ENCODE results near the gene AJAP1.

Gene AJAP1

DNA sequence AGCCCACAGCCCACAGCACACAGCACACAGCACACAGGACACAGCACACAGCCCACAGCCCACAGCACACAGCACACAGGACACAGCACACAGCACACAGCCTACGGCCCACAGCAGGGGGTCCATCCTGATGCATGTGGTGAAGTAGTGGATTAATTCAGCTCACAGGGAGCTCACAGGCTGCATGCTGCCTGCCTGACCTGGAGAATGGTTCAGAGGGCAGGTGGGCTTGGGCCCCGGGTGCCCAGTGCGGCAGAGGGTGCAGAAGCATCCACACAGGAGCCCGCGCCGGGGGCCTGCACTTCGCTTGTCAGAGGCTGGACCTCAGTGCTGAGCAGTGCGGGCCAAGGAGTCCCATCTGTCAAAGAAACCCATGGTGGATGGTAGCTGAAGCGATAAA is 21.1 kb upstream of the AJAP1 start:
- DNase-seq = no peak

DNA sequence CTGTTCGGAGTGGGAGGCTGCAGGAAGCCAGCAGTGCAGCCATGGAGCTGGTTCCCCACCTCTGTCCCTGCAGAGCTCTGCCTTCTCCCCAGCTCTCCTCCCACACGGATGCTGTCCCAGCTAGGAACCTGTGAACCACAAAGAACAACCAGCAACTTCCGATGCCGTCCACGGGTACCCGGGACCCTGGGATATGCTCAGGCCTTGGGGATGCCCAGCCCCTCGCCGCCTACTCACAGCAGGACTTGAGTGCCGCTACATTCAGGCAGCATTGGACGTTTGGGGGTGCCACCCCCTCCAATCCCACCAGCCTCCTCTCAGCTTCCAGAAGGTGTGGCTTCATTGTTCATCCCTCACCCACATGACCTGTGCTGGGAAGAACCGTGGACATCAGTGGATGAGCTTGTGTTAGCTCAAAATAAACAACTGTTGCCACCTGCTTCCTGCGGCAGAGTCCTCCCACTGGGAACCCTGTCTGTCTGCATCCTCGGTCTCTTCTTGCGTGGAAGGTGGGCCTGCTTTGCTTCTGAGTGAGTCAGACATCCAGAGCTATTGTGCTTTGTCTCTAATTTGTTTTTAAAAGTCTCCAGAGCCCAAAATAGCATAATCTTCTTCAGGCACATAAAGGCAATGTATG is 20.1 kb upstream of the AJAP1 start:
- DNase-seq = no peak

DNA sequence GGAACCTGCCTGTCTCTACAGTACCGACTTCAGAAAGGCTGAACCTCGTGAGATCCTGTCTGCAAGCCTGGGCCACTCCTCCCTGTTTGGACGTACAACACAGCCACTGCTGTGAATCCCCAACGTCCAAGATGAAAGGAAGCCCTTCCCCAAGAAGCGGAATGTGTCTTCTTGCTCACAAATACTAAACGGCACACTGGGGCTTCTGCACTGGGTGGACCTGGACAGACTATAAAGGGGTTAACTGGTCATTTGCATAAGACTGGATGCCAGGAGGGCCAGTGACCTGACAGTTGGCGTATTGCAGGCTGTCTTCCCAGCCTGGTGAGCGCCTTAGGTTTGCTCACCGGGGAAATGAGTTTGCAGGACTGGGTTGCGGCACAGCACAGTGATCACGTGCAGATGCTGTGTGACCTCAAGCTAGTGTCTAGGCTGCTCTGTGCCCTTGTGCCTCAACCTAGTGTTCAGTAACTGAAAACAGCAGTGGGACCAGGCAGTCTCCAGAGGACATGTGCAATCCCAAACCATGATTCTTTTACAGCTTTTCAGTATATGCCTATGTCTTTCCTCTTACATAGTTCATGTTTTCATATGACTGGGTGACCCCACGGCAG is 19.5 kb upstream of the AJAP1 start:
- DNase-seq = no peak

DNA sequence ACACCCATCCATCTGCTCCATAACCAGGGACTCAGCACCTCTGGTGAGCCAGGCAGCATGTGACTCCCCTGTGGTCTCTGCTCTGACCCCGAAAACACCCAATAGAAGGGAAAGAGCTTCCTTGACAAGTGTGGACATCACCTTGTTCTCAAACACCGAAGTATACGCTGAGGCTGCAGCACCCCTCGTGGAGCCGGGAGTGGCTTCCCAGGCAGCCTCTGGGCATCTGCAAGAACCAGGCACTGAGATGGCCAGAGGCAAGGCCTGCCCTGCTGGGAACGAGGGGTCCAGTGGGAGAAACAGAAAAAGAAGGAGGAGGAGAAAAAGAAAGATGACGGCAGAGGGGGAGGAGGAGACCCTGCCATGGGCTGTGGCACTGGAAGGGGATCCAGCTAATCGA is 18.2 kb upstream of the AJAP1 start:
- DNase-seq = no peak

DNA sequence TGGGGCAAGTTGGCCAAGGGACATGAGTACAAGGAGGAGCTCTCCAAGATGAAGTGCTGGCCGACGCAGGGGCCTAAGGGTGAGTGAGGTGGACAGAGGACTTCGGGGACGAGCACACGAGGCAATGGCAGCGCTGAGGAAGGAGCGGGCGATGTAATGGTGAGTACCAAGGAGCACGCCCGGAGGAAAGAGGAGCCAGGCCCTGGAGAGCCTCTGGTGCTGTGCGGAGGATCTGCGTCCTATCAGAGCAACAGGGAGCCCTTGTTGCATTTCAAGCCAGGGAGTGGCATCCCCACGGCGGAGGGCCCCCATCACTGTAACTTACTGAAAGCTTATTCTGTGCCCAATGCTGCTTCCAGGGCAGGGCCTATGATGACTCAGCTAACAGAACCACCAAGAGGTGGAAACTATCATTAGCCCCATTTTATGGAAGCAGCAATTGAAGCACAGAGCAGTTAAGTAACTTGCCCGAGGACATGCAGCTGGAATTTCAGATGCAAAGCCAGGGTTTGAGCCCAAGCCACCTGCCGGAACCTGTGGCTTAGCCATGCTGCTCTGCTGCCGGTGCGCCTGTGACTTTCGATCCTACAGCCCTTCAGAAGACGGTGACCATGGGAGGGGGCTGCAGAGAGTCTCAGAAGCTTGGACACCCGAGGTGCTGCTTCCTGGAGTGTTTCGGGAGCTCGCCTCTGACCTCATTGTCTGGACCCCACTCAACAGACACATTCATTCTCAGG is 17.6 kb upstream of the AJAP1 start:
- no peak for DNase-seq

DNA sequence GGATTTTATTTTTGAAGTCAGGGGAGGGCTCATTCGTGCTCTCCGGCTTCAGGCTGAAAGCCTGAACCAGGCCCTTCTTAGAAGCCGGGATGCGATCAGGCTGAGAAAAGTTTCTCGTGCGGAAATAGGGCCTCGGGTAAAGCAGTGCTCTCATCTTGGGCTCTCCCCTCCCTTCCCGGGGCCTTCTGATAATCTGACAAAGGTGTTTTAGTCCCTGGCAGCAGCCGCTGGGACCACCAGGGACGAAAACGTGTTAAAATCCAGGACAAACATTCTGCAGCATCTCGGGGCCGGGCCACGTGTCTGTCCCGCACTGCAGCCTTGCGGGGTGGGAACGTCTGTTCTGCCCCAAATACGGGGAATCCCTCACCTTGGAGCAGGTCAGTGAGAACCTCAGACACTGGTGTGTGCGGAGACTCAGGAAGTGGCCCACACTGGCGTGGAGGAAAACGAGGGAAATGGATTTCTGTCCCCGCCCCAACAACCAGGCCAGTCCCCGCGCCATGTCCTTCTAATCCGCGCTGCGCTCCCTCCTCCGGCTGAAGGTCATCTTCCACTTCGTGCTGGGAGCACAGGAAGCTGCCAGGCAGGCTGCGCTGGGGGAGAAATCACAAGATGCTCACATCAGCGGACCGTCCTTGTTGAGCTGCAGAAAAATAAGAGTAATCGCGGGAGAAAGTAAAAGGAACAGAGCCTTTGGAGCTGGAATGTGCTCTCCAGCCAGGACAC is 16.6 kb upstream of the AJAP1 start:
- DNase-seq = no peak

DNA sequence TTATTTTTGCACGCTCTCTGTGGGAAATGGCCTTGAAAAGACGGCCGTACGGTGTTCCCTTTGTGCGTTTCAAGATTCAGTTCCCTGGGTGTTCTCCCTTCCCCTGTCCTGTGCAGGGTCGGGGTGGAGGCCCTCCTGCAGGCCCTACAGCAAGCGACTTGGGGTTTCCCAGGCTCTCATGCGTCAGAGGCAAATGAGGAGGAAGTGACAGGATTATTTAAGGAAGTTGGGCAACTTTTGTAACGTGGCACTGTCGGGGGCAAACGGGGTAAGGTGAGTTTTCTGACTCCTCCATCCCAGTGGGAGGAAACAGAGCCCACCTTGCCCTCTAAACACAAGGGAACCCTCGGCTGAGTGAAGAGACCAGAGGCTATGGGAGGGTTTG is 16.1 kb upstream of the AJAP1 start:
- no peak for DNase-seq

DNA sequence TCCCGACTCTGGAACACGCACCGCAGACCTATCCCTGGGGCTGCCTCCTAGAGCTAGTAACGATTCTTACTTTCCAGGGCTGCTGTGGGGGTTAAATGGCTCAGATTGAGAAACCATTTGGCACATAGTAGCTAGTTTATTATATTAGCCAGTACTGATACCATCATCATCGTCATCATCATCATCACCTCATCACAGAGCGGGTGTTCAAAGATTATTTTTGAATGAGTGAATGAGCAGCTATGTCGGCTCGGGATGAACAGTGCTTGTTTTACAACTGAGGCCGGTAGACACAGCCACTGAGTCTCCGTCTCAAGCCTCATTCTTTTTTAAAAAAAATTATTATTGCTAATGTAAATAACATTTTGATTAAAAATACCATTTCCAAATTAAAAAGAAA is 13.5 kb upstream of the AJAP1 start:
- no peak for DNase-seq

DNA sequence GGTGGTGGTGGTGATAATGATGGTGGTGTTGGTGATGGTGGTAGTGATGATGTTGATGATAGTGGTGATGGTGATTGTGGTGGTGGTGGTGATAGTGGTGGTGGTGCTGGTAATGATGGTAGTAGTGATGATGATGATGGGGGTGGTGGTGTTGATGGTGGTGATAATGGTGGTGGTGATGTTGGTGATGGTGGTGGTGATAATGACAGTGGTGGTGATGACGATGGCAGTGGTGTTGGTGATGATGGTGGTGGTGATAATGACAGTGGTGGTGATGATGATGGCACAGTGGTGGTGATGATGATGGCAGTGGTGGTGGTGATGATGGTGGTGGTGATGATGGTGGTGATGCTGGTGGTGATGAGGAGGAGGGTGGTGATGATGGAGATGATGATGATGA is 7.0 kb upstream of the AJAP1 start:
- DNase-seq = no peak

DNA sequence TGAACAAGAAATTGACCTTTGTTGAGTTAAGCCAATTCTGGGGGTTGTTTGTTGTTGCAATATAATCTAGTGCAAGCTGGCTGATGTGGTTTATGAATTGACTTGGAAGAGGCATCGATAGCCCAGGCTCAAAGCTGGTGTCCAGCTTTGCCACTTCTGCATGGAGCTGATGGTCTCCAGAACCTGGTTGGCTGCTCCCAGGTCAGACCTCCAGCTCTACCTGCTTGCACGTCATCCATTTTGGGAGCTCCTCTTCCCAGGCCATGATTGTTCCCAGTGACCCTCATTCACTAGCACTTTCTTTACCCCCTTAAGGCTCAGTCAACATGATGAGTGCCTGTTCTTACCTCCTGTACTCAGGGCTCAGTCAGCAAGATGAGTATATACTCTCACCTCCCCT is 5.8 kb upstream of the AJAP1 start:
- DNase-seq = no peak

DNA sequence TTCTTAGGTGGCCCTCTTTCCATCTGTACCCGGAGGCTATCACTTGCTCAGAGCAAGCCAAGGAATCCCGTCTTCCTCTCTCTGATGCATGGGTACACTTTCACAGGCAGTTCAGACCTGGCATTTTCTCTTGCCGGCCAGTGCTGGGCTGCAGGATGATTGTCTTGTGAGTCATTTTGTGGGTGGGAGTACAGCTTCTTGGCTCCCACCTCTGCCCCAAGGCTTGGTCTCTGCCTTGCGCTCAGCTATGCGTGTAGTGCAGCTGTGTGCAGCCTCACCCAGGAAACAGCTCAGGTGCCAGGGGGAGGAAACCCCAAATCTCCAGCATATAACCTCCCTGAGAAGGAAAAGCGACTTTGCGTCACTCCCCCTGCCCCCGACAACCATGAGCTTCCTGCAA is 3.9 kb upstream of the AJAP1 start:
- DNase-seq = no peak

DNA sequence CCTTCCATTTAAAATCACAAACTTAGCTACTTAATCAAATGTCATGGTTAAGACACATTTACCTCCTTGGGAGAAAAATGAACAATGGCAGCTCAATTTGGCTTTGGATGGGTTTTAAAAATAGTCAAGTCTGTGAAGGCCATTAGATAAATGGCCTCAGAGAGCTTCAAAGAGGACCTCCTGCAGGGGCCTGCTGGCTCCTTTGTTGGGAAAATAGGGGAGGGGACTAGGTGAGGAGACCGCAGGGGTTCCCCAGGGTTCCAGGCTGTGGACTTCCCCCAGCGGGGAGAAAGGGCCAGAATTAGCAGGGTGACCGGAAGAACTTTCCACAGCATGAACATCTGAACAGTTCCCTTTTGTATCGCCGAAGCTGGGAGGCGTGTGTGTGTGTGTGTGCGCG is 3.4 kb upstream of the AJAP1 start:
- no peak for DNase-seq

DNA sequence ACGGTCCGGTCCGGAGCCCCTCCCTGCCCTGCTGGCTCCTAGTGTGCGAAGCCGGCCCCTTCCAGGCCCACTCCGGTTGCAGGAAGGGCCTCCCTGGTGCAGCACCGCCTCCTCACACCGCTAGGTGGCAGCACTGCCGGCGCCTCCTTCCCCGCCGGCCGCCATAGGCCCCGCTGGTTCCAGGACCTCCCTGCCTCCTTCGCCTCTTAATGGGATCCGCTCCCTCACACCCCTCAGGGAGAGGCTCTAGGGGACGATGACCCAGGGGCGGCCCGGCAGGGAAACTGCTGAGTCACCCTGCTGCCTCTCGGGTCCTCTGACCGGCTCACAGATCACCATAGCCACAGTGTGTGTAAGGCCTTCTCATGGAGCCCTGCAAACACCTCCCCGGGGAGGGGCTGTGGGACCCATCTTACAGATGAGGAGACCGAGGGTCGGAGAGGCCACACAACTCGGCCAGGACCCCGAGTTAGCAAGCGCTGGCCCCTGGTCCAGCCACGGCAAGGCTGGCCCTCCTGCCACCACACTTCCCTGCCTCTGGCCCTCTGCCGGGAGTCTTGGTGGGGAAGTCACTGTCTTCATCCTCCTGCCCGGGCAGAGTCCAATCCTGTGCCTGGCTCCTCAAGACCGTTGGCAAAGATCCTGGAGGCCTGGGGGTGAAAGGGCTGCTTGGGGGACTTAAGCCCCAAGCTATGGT is 1.6 kb upstream of the AJAP1 start:
- no peak for DNase-seq

DNA sequence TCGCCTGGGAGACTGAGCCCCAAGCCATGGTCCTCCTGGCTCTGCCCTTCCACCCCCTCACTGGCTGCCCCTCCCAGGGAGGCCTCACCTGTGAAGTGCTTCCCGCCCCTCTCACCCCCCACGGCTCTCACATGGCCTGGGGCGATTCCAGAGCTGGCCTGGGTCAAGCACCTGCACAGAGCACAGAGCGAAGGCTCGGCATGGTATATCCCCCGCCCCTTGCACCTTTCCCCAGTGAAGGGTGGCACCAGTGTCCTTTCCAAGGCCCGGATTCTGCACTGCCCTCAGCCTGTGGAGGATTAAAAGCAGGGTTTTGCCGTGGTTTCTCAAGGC is 1.1 kb upstream of the AJAP1 start:
- no peak for DNase-seq

DNA sequence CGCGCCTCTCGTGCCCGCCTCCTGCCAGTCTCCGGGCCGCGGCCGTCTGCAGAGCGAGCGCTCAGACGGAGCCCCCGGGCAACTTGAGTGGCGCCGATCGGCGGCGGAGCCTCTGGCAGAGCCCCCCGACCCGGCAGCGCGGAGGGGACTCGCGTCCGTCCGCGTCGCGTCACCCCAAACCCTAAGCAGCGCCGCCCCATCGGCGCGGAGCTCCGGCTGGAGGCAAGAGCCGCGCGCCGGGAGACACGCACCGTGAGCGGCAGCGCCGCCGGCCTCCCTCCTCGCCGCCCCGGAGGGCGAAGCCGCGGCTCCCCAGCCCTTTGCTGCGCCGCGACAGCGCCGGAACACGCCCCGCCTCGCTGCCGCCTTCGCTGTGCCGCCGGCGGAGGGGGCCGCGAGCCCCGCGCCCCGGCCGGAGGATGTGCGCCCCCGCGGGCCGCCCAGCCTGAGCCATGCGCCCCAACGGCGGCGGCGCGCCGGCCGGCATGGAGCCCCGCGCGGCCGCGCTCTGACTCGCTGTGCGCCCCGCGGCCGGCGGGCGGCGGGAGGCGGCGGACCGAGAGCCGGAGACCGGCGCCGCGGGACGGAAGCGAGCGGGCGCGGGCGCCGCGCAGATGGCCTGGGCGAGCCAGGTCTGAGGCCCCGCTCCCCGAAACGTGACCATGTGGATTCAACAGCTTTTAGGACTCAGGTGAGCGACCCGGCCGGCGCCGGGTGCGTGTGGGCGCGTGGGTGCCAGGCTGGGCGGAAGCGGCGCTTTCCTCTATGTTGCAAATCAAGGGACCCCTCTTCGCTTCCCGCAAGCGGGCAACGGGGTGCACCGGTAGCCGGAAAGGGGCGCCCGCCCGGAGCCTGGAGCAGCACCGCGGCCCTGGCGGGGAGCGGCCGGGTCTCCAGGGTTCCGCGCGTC is 610 bp downstream of the AJAP1 start:
- no peak for DNase-seq

DNA sequence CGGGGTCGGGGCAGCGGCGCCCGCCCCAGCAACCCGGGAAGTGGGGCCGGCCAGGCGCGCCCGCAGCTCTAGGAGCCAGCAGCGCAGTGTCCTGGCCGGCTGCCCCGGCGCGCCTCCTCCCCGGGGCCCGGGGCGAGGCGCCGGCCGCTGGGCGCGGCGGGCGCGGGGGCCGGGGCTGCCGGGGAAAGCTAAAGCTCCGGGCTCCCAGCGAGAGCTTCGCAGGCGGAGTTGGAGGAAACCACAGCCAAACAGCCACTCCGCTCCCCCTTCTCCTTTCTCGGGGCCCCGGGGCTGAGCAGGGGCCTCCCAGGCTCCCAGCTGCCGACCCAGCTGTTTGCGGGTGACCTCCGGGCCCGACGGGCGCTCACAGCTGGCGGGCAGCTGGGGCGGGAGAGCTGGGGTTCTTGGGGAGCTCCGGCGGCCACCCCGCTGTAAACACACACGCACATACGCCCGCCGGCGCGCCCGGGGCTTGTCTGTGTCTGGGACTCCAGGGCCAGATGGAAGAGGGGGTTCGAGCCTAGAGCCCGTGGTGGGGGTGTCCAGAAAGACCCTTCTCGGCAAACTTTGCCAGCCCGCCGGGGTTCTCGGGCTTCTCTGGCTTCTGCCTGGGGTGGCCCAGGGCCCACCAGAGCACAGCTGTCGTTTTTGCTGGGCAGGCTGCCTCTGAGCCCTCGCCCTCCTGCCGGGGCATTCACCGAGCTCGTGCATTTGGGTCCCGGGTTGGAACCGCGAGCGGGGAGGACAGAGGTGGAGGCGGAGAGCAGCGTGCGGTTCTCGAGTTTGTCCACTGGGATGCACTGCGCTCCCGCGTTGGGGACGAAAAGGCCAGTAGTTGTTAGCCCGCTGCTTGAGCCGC is 1.5 kb downstream of the AJAP1 start:
- no peak for DNase-seq

DNA sequence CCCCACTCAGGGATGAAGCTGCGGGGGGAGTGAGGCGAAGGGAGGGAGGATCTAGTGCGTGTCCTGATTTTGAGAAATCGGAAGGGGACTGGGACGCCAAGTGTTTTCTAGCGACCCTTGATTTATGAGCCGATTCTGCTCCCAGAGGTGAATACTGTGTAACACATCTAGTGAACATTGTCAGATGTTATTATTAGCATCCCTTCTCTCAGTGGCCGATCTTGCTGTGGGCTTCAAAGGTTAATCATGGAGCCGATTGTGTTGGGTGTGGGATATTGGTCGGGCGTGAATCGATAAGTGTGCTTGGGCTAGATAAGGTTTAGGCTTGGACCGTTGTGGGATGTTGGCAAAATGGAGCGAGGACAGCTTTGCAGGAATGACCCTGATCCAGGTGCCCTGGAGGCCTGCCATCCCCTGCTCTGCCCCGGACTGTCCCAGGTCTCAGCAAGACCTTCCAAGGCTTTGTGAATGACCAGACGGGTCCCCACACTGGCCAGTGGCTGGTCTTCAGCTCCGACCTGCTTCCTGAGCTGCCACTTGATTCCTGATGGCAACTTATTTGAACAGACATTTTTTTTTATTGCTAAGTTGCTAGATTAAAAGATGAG is 2.2 kb downstream of the AJAP1 start:
- no peak for DNase-seq

DNA sequence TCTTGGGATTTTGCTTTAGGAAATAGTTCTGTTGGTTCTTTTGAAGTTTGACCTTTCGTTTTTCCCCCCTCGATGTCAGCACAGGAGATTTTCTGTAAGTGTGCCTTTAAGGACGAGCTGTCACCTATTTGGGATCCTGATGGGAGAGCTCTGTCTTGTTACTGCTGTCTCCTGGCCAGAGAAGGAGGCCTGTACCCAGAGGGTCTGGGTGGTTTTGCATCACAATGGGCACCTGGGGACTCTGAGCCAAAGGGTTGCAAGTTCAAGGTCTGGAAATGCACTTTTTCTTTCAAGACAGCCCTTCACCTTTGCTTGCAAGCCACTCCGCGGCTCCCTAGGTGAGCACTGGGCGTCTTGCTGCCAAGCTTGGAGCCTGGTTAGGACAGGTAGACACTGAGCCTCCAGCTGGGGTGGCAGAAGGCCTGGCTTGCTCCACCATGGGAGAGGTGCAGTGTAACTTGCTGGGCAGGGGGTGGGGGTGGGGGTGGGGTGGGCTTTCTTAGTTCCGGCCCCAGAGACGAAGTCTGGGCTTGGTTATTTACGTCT is 2.9 kb downstream of the AJAP1 start:
- no peak for DNase-seq

DNA sequence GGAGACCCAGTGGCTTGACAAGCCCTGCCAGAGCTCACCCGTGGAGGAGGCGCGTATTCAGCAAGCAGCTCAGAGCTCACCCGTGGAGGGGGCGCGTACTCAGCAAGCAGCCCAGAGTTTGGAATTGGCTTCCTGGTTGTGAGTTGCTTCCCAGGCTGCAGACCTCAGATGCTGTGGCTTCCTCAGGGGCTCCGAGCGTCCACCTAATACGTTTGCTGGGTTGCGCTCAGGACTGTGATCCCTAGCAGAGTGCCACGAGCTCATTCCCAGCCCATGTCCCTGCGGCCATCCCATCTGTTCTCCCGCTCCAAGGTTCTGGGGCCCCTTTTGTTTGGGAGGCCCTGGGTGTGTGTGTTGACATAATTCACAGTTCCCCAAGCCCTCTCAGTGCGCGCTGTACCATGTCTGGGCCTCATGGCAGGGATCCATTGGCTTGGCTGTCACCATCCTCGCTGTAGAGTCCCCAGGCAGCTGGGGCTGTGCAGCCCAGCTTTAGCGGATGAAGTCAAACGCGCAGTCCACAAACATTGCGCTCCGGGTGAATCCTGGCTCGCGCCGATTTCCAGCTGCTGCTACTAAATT is 3.6 kb downstream of the AJAP1 start:
- no peak for DNase-seq
